B cell (primary cell): ENCODE results near the gene CORO2A.

ENCODE experiments used
- EZH2 ChIP-seq: IDR thresholded peaks from 2 replicates; pipeline ENCODE4 v1.6.1; 2012; ENCODE audit warnings: borderline replicate concordance, low read depth, mild to moderate bottlenecking, moderate library complexity, low read length; ENCODE audit not compliant: insufficient read depth, poor library complexity, severe bottlenecking
- TF ChIP-seq, protein P1 (sequence below): fragments of 200-600 bp; IDR thresholded peaks from one replicate; pipeline ENCODE4 v1.8.0; 2022; ENCODE audit warnings: antibody characterized with exemption, mild to moderate bottlenecking

DNA sequence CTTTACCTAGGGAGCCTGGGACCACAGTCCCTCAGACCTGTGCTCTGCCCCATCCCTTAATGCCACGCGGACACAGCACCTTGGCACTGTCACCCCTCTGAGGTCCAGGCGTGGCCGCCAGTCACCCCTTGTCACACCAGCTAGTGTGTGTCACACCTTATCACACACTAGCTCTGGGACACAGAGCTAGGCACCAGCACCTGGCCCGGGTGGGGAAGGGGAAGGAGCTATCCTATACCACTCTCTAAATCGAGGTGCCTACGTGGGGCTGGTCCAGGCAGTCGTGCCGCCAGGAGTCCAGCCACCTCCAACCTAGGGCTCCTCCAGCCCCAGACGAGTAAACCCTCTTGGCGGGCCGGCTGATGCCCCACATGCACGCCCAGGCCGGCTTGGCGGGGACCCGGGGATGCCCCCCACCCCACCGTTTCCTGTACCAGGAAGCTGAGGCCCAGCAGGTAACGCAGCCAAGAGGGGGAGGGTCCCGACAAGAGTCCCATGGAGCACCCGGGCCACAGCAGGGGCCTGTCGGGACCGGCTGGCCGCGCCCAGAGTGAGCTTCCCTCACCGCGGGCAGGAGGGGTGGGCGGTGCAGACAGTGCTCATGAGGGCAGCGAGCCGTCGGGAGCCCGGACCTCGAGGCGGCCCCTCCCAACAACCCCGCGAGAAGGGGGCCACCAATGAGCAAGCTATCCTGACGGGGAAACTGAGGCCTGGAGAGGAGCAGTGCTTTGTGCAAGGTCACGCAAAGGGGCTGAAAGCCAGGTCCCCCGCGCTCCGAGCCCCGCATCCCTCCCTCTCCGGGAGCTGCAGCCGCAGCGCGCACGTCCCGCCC is 550 bp downstream of the CORO2A start:
- TF ChIP-seq, protein P1, sequence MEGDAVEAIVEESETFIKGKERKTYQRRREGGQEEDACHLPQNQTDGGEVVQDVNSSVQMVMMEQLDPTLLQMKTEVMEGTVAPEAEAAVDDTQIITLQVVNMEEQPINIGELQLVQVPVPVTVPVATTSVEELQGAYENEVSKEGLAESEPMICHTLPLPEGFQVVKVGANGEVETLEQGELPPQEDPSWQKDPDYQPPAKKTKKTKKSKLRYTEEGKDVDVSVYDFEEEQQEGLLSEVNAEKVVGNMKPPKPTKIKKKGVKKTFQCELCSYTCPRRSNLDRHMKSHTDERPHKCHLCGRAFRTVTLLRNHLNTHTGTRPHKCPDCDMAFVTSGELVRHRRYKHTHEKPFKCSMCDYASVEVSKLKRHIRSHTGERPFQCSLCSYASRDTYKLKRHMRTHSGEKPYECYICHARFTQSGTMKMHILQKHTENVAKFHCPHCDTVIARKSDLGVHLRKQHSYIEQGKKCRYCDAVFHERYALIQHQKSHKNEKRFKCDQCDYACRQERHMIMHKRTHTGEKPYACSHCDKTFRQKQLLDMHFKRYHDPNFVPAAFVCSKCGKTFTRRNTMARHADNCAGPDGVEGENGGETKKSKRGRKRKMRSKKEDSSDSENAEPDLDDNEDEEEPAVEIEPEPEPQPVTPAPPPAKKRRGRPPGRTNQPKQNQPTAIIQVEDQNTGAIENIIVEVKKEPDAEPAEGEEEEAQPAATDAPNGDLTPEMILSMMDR, result no peak
- no peak for TF ChIP-seq EZH2
